GM19035 (cell line): ENCODE results near the gene OSBPL3.

Experiments
- ATAC-seq: cut with Tn5 transposase; IDR thresholded peaks from one replicate; pipeline ENCODE4 v1.9.1; 2021; ENCODE audit not compliant: unreplicated experiment

OSBPL3 gene

DNA sequence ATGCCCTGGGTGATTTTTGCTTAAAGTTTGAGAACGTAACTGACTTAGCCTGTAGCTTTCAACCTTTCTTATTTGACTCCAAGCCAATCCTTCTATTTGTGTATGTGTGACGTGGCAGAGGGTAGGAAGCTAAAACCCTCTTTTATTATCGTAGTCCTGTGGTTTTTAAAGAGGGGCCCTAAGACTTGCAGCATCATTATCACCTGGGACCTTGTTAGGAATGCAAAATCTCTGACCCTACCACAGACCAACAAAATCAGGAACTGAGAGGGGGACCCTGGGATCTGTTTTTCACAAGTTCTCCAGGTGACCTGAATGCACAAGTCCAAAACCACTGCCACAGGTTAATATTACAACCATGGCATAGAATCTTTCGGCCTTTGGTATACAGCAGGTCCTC is 80.1 kb downstream of the OSBPL3 start:
- ATAC-seq = peak; percentile 40

DNA sequence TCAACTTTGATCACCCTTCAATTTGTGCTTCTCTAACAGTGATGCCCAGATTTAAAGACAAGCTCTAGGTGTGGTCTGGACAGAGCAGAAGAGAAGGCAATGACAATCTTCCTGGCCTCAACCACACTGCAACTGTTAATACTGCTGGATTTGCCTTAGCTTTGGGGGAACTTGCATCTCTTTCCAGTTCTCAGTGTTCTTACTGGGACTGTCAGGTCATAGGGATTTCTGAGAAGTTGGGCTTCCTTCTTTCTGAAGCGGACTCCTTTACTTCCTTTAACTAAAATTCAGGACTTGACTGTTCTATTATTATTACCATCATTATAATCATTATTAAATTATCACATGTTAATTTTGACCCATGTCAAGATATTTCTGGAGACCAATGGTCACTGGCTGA is 80.8 kb downstream of the OSBPL3 start:
- ATAC-seq = peak; percentile 9

DNA sequence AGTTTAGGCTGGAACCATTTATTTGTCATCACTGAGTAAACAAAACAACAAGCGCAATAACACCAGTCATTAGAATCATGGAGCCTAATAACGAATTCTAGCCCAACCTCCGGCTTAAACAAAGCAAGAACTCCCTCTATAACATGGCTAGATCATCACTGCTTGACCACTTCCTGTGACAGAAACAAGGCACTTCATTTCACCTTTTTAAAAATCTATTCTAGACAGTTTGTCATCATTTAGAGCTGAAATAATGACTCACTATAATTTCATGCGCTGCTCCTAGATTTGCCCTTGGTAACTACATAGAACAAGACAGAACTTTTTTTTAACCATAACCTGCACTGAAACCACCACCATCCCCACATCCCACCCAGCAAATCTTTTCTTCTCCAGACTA is 81.3 kb downstream of the OSBPL3 start:
- ATAC-seq = peak; percentile 46

- peak; percentile 68 for ATAC-seq
Observed at GRCh38 chr7:24896031-24896501, 83.9 kb downstream of the OSBPL3 start.

GRCh38 chr7:24894429-24895221 is 85.4 kb downstream of the OSBPL3 start:
- no peak for ATAC-seq

DNA sequence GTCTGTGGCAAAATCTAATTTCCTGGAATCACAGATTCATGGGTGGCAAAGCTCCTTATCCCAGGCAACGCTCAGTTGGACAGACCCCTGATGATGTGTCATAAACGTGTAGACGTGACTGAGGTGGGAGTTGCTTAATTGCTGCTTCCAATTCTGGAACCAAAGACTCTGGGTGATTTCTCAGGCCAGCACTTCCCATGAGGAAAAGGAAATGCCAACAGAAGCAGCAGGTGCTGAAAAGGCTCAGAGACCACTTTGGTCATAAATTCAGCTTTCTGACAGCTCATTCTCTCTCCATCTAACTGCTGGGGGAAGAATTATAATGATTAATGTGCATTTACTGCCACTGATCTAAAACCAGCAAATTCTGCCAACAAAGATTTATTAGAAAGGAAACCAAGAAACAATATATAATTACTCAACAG is 88.7 kb downstream of the OSBPL3 start:
- ATAC-seq = no peak

- no peak for ATAC-seq
Observed at GRCh38 chr7:24889611-24890010, 90.4 kb downstream of the OSBPL3 start.

GRCh38 chr7:24888653-24889052 is 91.3 kb downstream of the OSBPL3 start:
- ATAC-seq = no peak

DNA sequence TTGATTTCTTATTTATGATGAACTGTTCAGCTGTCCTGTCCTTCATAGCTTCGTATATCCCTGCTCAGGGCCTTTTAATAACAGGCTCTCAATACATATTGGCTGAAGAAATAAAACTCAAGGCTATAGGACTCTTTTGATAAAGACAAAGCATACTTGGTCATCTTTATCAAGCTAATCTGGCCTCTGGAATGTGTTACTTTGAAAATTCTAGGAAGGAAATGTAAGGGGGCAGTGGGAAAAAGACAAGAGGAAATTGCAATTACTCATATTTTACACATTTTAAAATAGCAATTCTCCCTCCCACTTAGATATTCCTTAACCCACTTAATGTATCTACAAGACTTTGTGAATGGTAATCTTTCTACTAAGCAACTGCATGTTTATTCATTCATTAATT is 94.3 kb downstream of the OSBPL3 start:
- no peak for ATAC-seq

- no peak for ATAC-seq
Observed at GRCh38 chr7:24885305-24885704, 94.7 kb downstream of the OSBPL3 start.

- no peak for ATAC-seq
Observed at GRCh38 chr7:24884401-24884800, 95.6 kb downstream of the OSBPL3 start.

DNA sequence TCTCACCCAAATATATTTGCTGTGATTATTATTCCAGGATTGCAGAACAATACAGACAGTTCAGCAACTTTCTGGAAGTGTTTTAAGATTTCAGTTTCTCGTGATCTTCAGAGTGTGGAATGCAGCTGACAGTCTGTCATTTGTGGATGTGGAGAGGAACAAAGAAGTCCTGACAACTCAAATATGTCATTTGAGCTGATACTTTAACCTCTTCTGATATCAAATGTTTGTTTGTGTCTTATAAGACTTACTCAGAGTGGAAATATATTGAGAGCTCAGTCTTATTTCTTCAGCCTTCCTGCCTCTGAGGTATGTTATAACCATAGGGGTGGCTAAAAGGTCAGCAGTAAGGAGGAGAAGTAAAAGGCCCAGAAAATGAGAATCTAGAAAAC is 96.4 kb downstream of the OSBPL3 start:
- ATAC-seq = no peak

- no peak for ATAC-seq
Observed at GRCh38 chr7:24882989-24883621, 96.9 kb downstream of the OSBPL3 start.

- ATAC-seq = no peak
Observed at GRCh38 chr7:24881623-24882022, 98.4 kb downstream of the OSBPL3 start.

DNA sequence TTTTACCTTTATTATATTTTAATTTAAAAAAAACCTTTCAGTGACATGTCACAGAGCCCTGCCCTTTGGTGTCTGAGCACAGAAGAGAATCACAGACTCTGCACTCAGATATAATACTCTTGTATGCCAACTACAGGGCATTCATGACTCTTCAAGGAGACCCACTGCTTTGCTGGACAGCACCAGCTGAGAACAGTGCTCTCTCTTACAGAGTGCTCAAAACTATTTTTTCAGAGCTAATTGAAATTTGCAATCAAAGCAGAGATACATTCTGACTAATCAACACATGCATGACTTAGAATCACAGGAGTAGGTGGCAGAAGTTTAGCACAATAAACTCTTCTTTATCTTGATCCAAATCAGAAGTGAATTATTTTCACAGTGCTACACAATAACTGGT is 99.1 kb downstream of the OSBPL3 start:
- no peak for ATAC-seq

- ATAC-seq = no peak
Observed at GRCh38 chr7:24879291-24879690, 100.7 kb downstream of the OSBPL3 start.

- ATAC-seq = peak; percentile 93
Observed at GRCh38 chr7:24877790-24878311, 102.1 kb downstream of the OSBPL3 start.

GRCh38 chr7:24874791-24875190 is 105.2 kb downstream of the OSBPL3 start:
- ATAC-seq = no peak

GRCh38 chr7:24873944-24874343 is 106.0 kb downstream of the OSBPL3 start:
- no peak for ATAC-seq

- ATAC-seq = no peak
Observed at GRCh38 chr7:24871770-24872169, 108.2 kb downstream of the OSBPL3 start.

GRCh38 chr7:24870766-24871165 is 109.2 kb downstream of the OSBPL3 start:
- no peak for ATAC-seq

DNA sequence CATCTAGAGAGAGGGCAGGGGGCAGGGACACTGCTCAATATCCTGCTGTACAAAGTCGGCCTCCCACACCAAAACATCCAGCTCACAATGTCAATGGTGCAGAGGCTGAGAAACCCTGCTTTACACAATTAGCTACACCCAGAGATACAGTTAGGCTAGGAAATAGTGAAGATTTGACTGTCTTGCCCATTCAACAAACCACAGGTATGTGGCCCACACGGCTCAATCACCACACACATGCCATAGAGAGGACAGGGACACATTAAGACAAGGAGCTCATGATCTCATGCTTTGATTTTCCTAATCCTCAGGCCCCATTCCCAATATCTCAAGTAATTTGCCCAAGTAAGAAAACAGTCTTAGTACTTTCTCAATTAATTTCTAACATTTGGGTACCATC is 110.4 kb downstream of the OSBPL3 start:
- ATAC-seq = no peak
